ENCODE data around the gene DPP10. TPM values are rescaled to one million over a fixed set of nuclear protein-coding genes. Genes with fewer than 3 reads are reported as not detected.

DPP10 gene
- total RNA-seq, 1 experiment from 2014 or later, result not detected

DNA sequence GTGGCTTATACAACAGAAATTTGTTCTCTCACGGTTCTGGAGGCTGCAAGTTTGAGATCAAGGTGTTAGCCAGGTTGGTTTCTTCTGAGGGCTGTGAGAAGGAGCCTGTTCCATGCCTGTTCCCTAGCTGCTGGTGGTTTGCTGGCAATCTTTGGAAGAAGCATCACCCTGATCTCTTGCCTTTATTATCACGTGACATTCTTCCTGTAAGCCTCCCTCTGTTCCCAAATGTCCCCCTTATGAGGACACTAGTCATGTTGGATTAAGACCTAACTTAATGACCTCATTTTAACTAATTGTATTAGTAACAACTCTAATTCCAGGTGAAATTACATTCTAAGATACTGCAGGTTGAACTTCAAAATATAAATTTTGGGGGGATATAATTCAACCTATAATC lies 135.2 kb downstream of the DPP10 start:
- no peaks in the 10 kb centered on the region for H3K9me3 Mint-ChIP-seq (ENCODE audit: unreplicated experiment)
- no peaks in the 10 kb centered on the region for H3K36me3 Mint-ChIP-seq (ENCODE audit: insufficient read depth, unreplicated experiment)
- H3K4me3 Mint-ChIP-seq (ENCODE audit: unreplicated experiment), result no peak overlapping the region
- no peaks in the 10 kb centered on the region for H3K4me1 Mint-ChIP-seq (ENCODE audit: insufficient read depth, unreplicated experiment)
- no peak overlapping the region for H3K27ac Mint-ChIP-seq (ENCODE audit: low read depth, unreplicated experiment)
- intact Hi-C loops (cut with micrococcal nuclease), result no loop called here
- DNase-seq (ENCODE audit: unreplicated experiment), result no peak
- no TSS peak for BruUV-seq (replicated peaks)
- peaks cover 32% of the 10 kb centered on the region for H3K27me3 Mint-ChIP-seq (ENCODE audit: insufficient read depth, unreplicated experiment)
- ChIA-PET POLR2A (no interaction called here), CTCF (no interaction called here)
- TF ChIP-seq, protein P1, sequence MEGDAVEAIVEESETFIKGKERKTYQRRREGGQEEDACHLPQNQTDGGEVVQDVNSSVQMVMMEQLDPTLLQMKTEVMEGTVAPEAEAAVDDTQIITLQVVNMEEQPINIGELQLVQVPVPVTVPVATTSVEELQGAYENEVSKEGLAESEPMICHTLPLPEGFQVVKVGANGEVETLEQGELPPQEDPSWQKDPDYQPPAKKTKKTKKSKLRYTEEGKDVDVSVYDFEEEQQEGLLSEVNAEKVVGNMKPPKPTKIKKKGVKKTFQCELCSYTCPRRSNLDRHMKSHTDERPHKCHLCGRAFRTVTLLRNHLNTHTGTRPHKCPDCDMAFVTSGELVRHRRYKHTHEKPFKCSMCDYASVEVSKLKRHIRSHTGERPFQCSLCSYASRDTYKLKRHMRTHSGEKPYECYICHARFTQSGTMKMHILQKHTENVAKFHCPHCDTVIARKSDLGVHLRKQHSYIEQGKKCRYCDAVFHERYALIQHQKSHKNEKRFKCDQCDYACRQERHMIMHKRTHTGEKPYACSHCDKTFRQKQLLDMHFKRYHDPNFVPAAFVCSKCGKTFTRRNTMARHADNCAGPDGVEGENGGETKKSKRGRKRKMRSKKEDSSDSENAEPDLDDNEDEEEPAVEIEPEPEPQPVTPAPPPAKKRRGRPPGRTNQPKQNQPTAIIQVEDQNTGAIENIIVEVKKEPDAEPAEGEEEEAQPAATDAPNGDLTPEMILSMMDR (IDR thresholded peaks at IDR 0.05; ENCODE audit: unreplicated experiment), result no peak

DNA sequence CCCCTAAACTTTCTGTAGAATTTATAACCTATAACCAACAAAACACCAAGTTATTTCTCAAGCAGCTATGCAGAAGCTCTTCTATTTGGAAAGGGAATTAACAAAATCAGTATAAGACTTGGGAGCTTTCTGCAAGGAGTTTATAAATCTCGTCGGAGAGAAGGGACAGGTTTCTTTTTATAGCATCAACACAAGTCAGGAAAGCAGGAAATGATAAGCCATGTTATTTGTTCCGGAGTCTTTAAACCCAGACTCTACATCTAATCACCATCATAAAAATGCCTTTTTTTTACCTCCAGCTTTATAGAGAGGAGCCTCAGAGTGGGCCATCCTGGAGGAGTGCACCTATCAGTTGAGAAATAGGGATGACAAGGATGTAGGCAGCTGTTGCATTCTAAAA lies 137.1 kb downstream of the DPP10 start:
- TF ChIP-seq, protein P1 (IDR thresholded peaks at IDR 0.05; ENCODE audit: unreplicated experiment), result no peak
- Mint-ChIP-seq H3K27me3 (ENCODE audit: insufficient read depth, unreplicated experiment) (peaks cover 29% of the 10 kb centered on the region), H3K4me1 (ENCODE audit: insufficient read depth, unreplicated experiment) (no peaks in the 10 kb centered on the region), H3K9me3 (ENCODE audit: unreplicated experiment) (no peaks in the 10 kb centered on the region), H3K27ac (ENCODE audit: low read depth, unreplicated experiment) (no peak overlapping the region), H3K36me3 (ENCODE audit: insufficient read depth, unreplicated experiment) (no peaks in the 10 kb centered on the region), H3K4me3 (ENCODE audit: unreplicated experiment) (no peak overlapping the region)
- intact Hi-C loops (cut with micrococcal nuclease), result no loop called here
- DNase-seq (ENCODE audit: unreplicated experiment), result no peak
- POLR2A ChIA-PET, result no interaction called here
- no TSS peak for BruUV-seq (replicated peaks)
- CTCF ChIA-PET, result interaction anchor here (1.3 kb wide), 1 partner anchor 11 kb away, joined by 3 read pairs; no protein-coding TSS in a partner anchor

DNA sequence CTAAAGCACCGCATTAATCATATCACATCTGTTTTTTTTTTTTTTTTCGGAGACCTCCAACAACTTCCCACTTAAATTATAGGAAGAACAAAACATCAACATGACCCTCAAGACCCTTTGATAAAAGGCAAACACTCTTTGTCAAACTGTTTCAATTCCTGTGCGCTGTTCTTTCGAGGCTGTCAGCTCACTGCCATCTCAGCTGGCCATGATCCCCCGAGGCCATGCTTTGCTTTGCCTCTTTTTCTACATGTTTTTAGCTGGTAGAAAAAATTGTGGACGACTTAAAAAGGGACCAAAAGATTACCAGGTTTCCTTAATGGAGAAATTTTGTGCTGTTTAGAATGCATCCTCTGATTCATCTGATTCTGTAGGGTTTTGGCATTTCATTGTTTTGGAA lies 138.2 kb downstream of the DPP10 start:
- Mint-ChIP-seq H3K4me3 (ENCODE audit: unreplicated experiment) (no peak overlapping the region), H3K9me3 (ENCODE audit: unreplicated experiment) (no peaks in the 10 kb centered on the region), H3K27me3 (ENCODE audit: insufficient read depth, unreplicated experiment) (peaks cover 17% of the 10 kb centered on the region), H3K36me3 (ENCODE audit: insufficient read depth, unreplicated experiment) (no peaks in the 10 kb centered on the region), H3K27ac (ENCODE audit: low read depth, unreplicated experiment) (no peak overlapping the region), H3K4me1 (ENCODE audit: insufficient read depth, unreplicated experiment) (no peaks in the 10 kb centered on the region)
- CTCF ChIA-PET, result interaction anchor here (0.7 kb wide), 1 partner anchor 55 kb away, joined by 4 read pairs; no protein-coding TSS in a partner anchor
- no peak for DNase-seq (ENCODE audit: unreplicated experiment)
- no TSS peak for BruUV-seq (replicated peaks)
- POLR2A ChIA-PET, result no interaction called here
- intact Hi-C loops (cut with micrococcal nuclease), result no loop called here
- TF ChIP-seq, protein P1 (IDR thresholded peaks at IDR 0.05; ENCODE audit: unreplicated experiment), result no peak

DNA sequence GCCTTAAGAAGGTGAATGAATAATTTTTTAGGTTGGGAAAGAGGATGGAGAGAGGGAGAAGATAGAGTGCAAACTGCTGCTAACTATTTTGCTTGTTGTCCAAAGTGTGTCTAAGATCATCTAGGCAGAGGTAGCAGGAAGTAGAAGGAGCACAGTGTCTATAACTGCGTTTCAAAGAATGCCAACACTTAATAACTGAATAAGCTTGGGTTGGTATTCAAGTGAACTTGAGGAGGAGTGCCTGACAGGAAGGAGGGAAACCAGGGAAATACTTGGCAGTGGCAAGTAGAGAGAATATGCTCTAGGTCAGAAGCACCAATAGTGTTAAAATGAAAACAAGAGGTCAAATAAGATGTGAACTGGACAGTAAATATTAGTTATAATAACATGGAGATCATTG lies 155.9 kb downstream of the DPP10 start:
- Mint-ChIP-seq H3K4me1 (ENCODE audit: insufficient read depth, unreplicated experiment) (no peaks in the 10 kb centered on the region), H3K36me3 (ENCODE audit: insufficient read depth, unreplicated experiment) (no peaks in the 10 kb centered on the region), H3K4me3 (ENCODE audit: unreplicated experiment) (no peak overlapping the region), H3K9me3 (ENCODE audit: unreplicated experiment) (no peaks in the 10 kb centered on the region), H3K27me3 (ENCODE audit: insufficient read depth, unreplicated experiment) (peaks cover 12% of the 10 kb centered on the region), H3K27ac (ENCODE audit: low read depth, unreplicated experiment) (no peak overlapping the region)
- ChIA-PET CTCF (interaction anchor here (0.5 kb wide), 1 partner anchor 10 kb away, joined by 3 read pairs; no protein-coding TSS in a partner anchor), POLR2A (no interaction called here)
- no peak for DNase-seq (ENCODE audit: unreplicated experiment)
- intact Hi-C loops (cut with micrococcal nuclease), result no loop called here
- BruUV-seq (replicated peaks), result no TSS peak
- TF ChIP-seq, protein P1 (IDR thresholded peaks at IDR 0.05; ENCODE audit: unreplicated experiment), result no peak

Measured in MCF 10A (cell line).